ENCODE data around the gene GRAMD4. TPM values are rescaled to one million over a fixed set of nuclear protein-coding genes. Genes with fewer than 3 reads are reported as not detected.
A peak's percentile ranks its signal among the peaks of the same experiment; 100 is the strongest.

The GRAMD4 gene
- total RNA-seq, 1 donor from 2014 or later, result 26.1 TPM

GRCh38 chr22:46686221-46687047 lies 66.2 kb downstream of the GRAMD4 start:
- H3K27ac ChIP-seq (ENCODE audit: low read depth, low read length), result peak overlapping the region; percentile 64
- no peaks in the 10 kb centered on the region for H3K27me3 ChIP-seq (ENCODE audit: control insufficient read depth in 3 of 3, insufficient read depth in 3 of 3, low read length in 3 of 3)
- H3K9me3 ChIP-seq (ENCODE audit: control insufficient read depth in 3 of 3, low read length in 3 of 3), result no peaks in the 10 kb centered on the region
- H3K4me3 ChIP-seq (ENCODE audit: low read length in 3 of 3), result no peak overlapping the region
- H3K4me1 ChIP-seq (ENCODE audit: control insufficient read depth in 3 of 3, insufficient read depth in 3 of 3, low read length in 3 of 3), result peaks cover 0 to 19% (median 2%) of the 10 kb centered on the region in 3 donors
- no peak overlapping the region for H3K9ac ChIP-seq (ENCODE audit: low read depth in 1 of 3, low read length in 3 of 3)
- H3K36me3 ChIP-seq (ENCODE audit: control insufficient read depth in 3 of 3, insufficient read depth in 3 of 3, low read length in 3 of 3), result peaks cover 32 to 46% (median 38%) of the 10 kb centered on the region in 3 donors

- Histone ChIP-seq H3K36me3 (ENCODE audit: control insufficient read depth in 3 of 3, insufficient read depth in 3 of 3, low read length in 3 of 3) (peaks cover 37 to 52% (median 43%) of the 10 kb centered on the region in 3 donors), H3K9ac (ENCODE audit: low read depth in 1 of 3, low read length in 3 of 3) (no peak overlapping the region), H3K27me3 (ENCODE audit: control insufficient read depth in 3 of 3, insufficient read depth in 3 of 3, low read length in 3 of 3) (no peaks in the 10 kb centered on the region), H3K27ac (ENCODE audit: low read depth, low read length) (no peak overlapping the region), H3K4me3 (ENCODE audit: low read length in 3 of 3) (no peak overlapping the region), H3K4me1 (ENCODE audit: control insufficient read depth in 3 of 3, insufficient read depth in 3 of 3, low read length in 3 of 3) (peaks cover 0 to 17% (median 2%) of the 10 kb centered on the region in 3 donors), H3K9me3 (ENCODE audit: control insufficient read depth in 3 of 3, low read length in 3 of 3) (no peaks in the 10 kb centered on the region)
Measured at GRCh38 chr22:46687048-46687444, 66.9 kb downstream of the GRAMD4 start.

- H3K4me1 ChIP-seq (ENCODE audit: control insufficient read depth in 3 of 3, insufficient read depth in 3 of 3, low read length in 3 of 3), result peaks cover 0 to 17% (median 2%) of the 10 kb centered on the region in 3 donors
- no peak overlapping the region for H3K9ac ChIP-seq (ENCODE audit: low read depth in 1 of 3, low read length in 3 of 3)
- H3K27ac ChIP-seq (ENCODE audit: low read depth, low read length), result no peak overlapping the region
- no peaks in the 10 kb centered on the region for H3K9me3 ChIP-seq (ENCODE audit: control insufficient read depth in 3 of 3, low read length in 3 of 3)
- H3K27me3 ChIP-seq (ENCODE audit: control insufficient read depth in 3 of 3, insufficient read depth in 3 of 3, low read length in 3 of 3), result no peaks in the 10 kb centered on the region
- H3K36me3 ChIP-seq (ENCODE audit: control insufficient read depth in 3 of 3, insufficient read depth in 3 of 3, low read length in 3 of 3), result peaks cover 37 to 52% (median 42%) of the 10 kb centered on the region in 3 donors
- H3K4me3 ChIP-seq (ENCODE audit: low read length in 3 of 3), result no peak overlapping the region
Measured at GRCh38 chr22:46687460-46687859, 67.3 kb downstream of the GRAMD4 start.

- Histone ChIP-seq H3K4me1 (ENCODE audit: control insufficient read depth in 3 of 3, insufficient read depth in 3 of 3, low read length in 3 of 3) (peaks cover 0 to 17% (median 2%) of the 10 kb centered on the region in 3 donors), H3K27me3 (ENCODE audit: control insufficient read depth in 3 of 3, insufficient read depth in 3 of 3, low read length in 3 of 3) (no peaks in the 10 kb centered on the region), H3K9me3 (ENCODE audit: control insufficient read depth in 3 of 3, low read length in 3 of 3) (no peaks in the 10 kb centered on the region), H3K9ac (ENCODE audit: low read depth in 1 of 3, low read length in 3 of 3) (no peak overlapping the region), H3K36me3 (ENCODE audit: control insufficient read depth in 3 of 3, insufficient read depth in 3 of 3, low read length in 3 of 3) (peaks cover 48 to 64% (median 50%) of the 10 kb centered on the region in 3 donors), H3K27ac (ENCODE audit: low read depth, low read length) (peak overlapping the region; percentile 28), H3K4me3 (ENCODE audit: low read length in 3 of 3) (no peak overlapping the region)
Measured at GRCh38 chr22:46688949-46689348, 68.8 kb downstream of the GRAMD4 start.

- Histone ChIP-seq H3K9me3 (ENCODE audit: control insufficient read depth in 3 of 3, low read length in 3 of 3) (no peaks in the 10 kb centered on the region), H3K36me3 (ENCODE audit: control insufficient read depth in 3 of 3, insufficient read depth in 3 of 3, low read length in 3 of 3) (peaks cover 60 to 76% (median 61%) of the 10 kb centered on the region in 3 donors), H3K9ac (ENCODE audit: low read depth in 1 of 3, low read length in 3 of 3) (no peak overlapping the region), H3K4me1 (ENCODE audit: control insufficient read depth in 3 of 3, insufficient read depth in 3 of 3, low read length in 3 of 3) (peaks cover 0 to 14% (median 2%) of the 10 kb centered on the region in 3 donors), H3K27me3 (ENCODE audit: control insufficient read depth in 3 of 3, insufficient read depth in 3 of 3, low read length in 3 of 3) (no peaks in the 10 kb centered on the region), H3K27ac (ENCODE audit: low read depth, low read length) (no peak overlapping the region), H3K4me3 (ENCODE audit: low read length in 3 of 3) (no peak overlapping the region)
Measured at GRCh38 chr22:46690146-46690545, 70.0 kb downstream of the GRAMD4 start.

- H3K36me3 ChIP-seq (ENCODE audit: control insufficient read depth in 3 of 3, insufficient read depth in 3 of 3, low read length in 3 of 3), result peaks cover 64 to 77% (median 66%) of the 10 kb centered on the region in 3 donors
- no peaks in the 10 kb centered on the region for H3K27me3 ChIP-seq (ENCODE audit: control insufficient read depth in 3 of 3, insufficient read depth in 3 of 3, low read length in 3 of 3)
- no peak overlapping the region for H3K9ac ChIP-seq (ENCODE audit: low read depth in 1 of 3, low read length in 3 of 3)
- H3K9me3 ChIP-seq (ENCODE audit: control insufficient read depth in 3 of 3, low read length in 3 of 3), result no peaks in the 10 kb centered on the region
- H3K27ac ChIP-seq (ENCODE audit: low read depth, low read length), result no peak overlapping the region
- H3K4me3 ChIP-seq (ENCODE audit: low read length in 3 of 3), result no peak overlapping the region
- peaks cover 0 to 6% (median 0%) of the 10 kb centered on the region in 3 donors for H3K4me1 ChIP-seq (ENCODE audit: control insufficient read depth in 3 of 3, insufficient read depth in 3 of 3, low read length in 3 of 3)
Measured at GRCh38 chr22:46691571-46691970, 71.4 kb downstream of the GRAMD4 start.

GRCh38 chr22:46693634-46694415 lies 73.6 kb downstream of the GRAMD4 start:
- Histone ChIP-seq H3K4me3 (ENCODE audit: low read length in 3 of 3) (no peak overlapping the region), H3K27ac (ENCODE audit: low read depth, low read length) (no peak overlapping the region), H3K36me3 (ENCODE audit: control insufficient read depth in 3 of 3, insufficient read depth in 3 of 3, low read length in 3 of 3) (peaks cover 66 to 78% (median 69%) of the 10 kb centered on the region in 3 donors), H3K9me3 (ENCODE audit: control insufficient read depth in 3 of 3, low read length in 3 of 3) (no peaks in the 10 kb centered on the region), H3K27me3 (ENCODE audit: control insufficient read depth in 3 of 3, insufficient read depth in 3 of 3, low read length in 3 of 3) (no peaks in the 10 kb centered on the region), H3K4me1 (ENCODE audit: control insufficient read depth in 3 of 3, insufficient read depth in 3 of 3, low read length in 3 of 3) (peaks cover 0 to 2% (median 0%) of the 10 kb centered on the region in 3 donors), H3K9ac (ENCODE audit: low read depth in 1 of 3, low read length in 3 of 3) (no peak overlapping the region)

- Histone ChIP-seq H3K4me3 (ENCODE audit: low read length in 3 of 3) (no peak overlapping the region), H3K36me3 (ENCODE audit: control insufficient read depth in 3 of 3, insufficient read depth in 3 of 3, low read length in 3 of 3) (peaks cover 68 to 78% (median 72%) of the 10 kb centered on the region in 3 donors), H3K9ac (ENCODE audit: low read depth in 1 of 3, low read length in 3 of 3) (no peak overlapping the region), H3K27me3 (ENCODE audit: control insufficient read depth in 3 of 3, insufficient read depth in 3 of 3, low read length in 3 of 3) (no peaks in the 10 kb centered on the region), H3K9me3 (ENCODE audit: control insufficient read depth in 3 of 3, low read length in 3 of 3) (no peaks in the 10 kb centered on the region), H3K27ac (ENCODE audit: low read depth, low read length) (no peak overlapping the region), H3K4me1 (ENCODE audit: control insufficient read depth in 3 of 3, insufficient read depth in 3 of 3, low read length in 3 of 3) (peaks cover 0 to 2% (median 0%) of the 10 kb centered on the region in 3 donors)
Measured at GRCh38 chr22:46694416-46695170, 74.4 kb downstream of the GRAMD4 start.

- H3K4me1 ChIP-seq (ENCODE audit: control insufficient read depth in 3 of 3, insufficient read depth in 3 of 3, low read length in 3 of 3), result no peaks in the 10 kb centered on the region
- no peaks in the 10 kb centered on the region for H3K9me3 ChIP-seq (ENCODE audit: control insufficient read depth in 3 of 3, low read length in 3 of 3)
- H3K27me3 ChIP-seq (ENCODE audit: control insufficient read depth in 3 of 3, insufficient read depth in 3 of 3, low read length in 3 of 3), result no peaks in the 10 kb centered on the region
- no peak overlapping the region for H3K9ac ChIP-seq (ENCODE audit: low read depth in 1 of 3, low read length in 3 of 3)
- H3K36me3 ChIP-seq (ENCODE audit: control insufficient read depth in 3 of 3, insufficient read depth in 3 of 3, low read length in 3 of 3), result peaks cover 66 to 75% (median 67%) of the 10 kb centered on the region in 3 donors
- H3K27ac ChIP-seq (ENCODE audit: low read depth, low read length), result no peak overlapping the region
- H3K4me3 ChIP-seq (ENCODE audit: low read length in 3 of 3), result no peak overlapping the region
Measured at GRCh38 chr22:46695346-46696228, 75.4 kb downstream of the GRAMD4 start.

Measured in skeletal muscle tissue (tissue), 4 donors.